GM18873 (cell line): ENCODE measurements around the gene PDE10A.

ENCODE experiments used
- ATAC-seq: cut with Tn5 transposase; IDR thresholded peaks from one replicate; pipeline ENCODE4 v1.9.1; 2021; ENCODE audit warnings: mild to moderate bottlenecking, moderate library complexity, moderate number of reproducible peaks; ENCODE audit not compliant: unreplicated experiment, low FRiP score

PDE10A gene

GRCh38 chr6:165658395-165659058, 4.5 kb downstream of the PDE10A start:
- no peak for ATAC-seq

- ATAC-seq, result no peak
Observed at GRCh38 chr6:165657325-165657680, 5.7 kb downstream of the PDE10A start.

GRCh38 chr6:165656581-165657324, 6.3 kb downstream of the PDE10A start:
- no peak for ATAC-seq

- ATAC-seq, result no peak
Observed at GRCh38 chr6:165655191-165655590, 7.8 kb downstream of the PDE10A start.

- no peak for ATAC-seq
Observed at GRCh38 chr6:165654144-165654543, 8.9 kb downstream of the PDE10A start.

GRCh38 chr6:165653607-165654006, 9.4 kb downstream of the PDE10A start:
- no peak for ATAC-seq

- ATAC-seq, result no peak
Observed at GRCh38 chr6:165653196-165653595, 9.8 kb downstream of the PDE10A start.

GRCh38 chr6:165652766-165653165, 10.3 kb downstream of the PDE10A start:
- no peak for ATAC-seq

- no peak for ATAC-seq
Observed at GRCh38 chr6:165649166-165650137, 13.6 kb downstream of the PDE10A start.

GRCh38 chr6:165647041-165647440, 16.0 kb downstream of the PDE10A start:
- no peak for ATAC-seq

GRCh38 chr6:165645919-165646318, 17.1 kb downstream of the PDE10A start:
- ATAC-seq, result no peak

GRCh38 chr6:165644586-165645266, 18.3 kb downstream of the PDE10A start:
- no peak for ATAC-seq

- ATAC-seq, result no peak
Observed at GRCh38 chr6:165643015-165643414, 20.0 kb downstream of the PDE10A start.

- no peak for ATAC-seq
Observed at GRCh38 chr6:165641672-165642156, 21.3 kb downstream of the PDE10A start.

GRCh38 chr6:165640806-165641205, 22.2 kb downstream of the PDE10A start:
- no peak for ATAC-seq

- ATAC-seq, result no peak
Observed at GRCh38 chr6:165638530-165638929, 24.5 kb downstream of the PDE10A start.

GRCh38 chr6:165637586-165637985, 25.5 kb downstream of the PDE10A start:
- ATAC-seq, result no peak

- no peak for ATAC-seq
Observed at GRCh38 chr6:165636402-165637048, 26.5 kb downstream of the PDE10A start.

GRCh38 chr6:165635965-165636364, 27.1 kb downstream of the PDE10A start:
- ATAC-seq, result no peak
